ENCODE data around the gene FGG. TPM values are rescaled to one million over a fixed set of nuclear protein-coding genes. Genes with fewer than 3 reads are reported as not detected.
A peak's percentile ranks its signal among the peaks of the same experiment; 100 is the strongest.

The FGG gene
- polyA plus RNA-seq, 6 donors from 2014 or later, result not detected

DNA sequence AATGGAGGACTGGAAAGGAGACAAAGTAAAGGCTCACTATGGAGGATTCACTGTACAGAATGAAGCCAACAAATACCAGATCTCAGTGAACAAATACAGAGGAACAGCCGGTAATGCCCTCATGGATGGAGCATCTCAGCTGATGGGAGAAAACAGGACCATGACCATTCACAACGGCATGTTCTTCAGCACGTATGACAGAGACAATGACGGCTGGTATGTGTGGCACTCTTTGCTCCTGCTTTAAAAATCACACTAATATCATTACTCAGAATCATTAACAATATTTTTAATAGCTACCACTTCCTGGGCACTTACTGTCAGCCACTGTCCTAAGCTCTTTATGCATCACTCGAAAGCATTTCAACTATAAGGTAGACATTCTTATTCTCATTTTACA lies 42.9 kb downstream of the FGG start:
- ATAC-seq (ENCODE audit: low read depth in 2 of 2), result no peak
- no peaks in the 10 kb centered on the region for H3K4me1 Mint-ChIP-seq
- no peaks in the 10 kb centered on the region for H3K36me3 Mint-ChIP-seq
- H3K9me3 Mint-ChIP-seq, result no peaks in the 10 kb centered on the region
- H3K4me3 Mint-ChIP-seq, result no peak overlapping the region
- H3K27ac Mint-ChIP-seq, result no peak overlapping the region
- peaks cover 9 to 25% (median 12%) of the 10 kb centered on the region in 3 donors for H3K27me3 Mint-ChIP-seq
- DNase-seq, result no peak

DNA sequence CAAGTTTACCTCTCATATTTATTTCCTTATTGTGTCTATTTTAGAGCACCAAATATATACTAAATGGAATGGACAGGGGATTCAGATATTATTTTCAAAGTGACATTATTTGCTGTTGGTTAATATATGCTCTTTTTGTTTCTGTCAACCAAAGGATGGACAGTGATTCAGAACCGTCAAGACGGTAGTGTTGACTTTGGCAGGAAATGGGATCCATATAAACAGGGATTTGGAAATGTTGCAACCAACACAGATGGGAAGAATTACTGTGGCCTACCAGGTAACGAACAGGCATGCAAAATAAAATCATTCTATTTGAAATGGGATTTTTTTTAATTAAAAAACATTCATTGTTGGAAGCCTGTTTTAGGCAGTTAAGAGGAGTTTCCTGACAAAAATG lies 43.4 kb downstream of the FGG start:
- Mint-ChIP-seq H3K9me3 (no peaks in the 10 kb centered on the region), H3K36me3 (no peaks in the 10 kb centered on the region), H3K4me3 (no peak overlapping the region), H3K27me3 (peaks cover 8 to 25% (median 9%) of the 10 kb centered on the region in 3 donors), H3K27ac (no peak overlapping the region), H3K4me1 (no peaks in the 10 kb centered on the region)
- DNase-seq (no peak), ATAC-seq (ENCODE audit: low read depth in 2 of 2) (no peak)

DNA sequence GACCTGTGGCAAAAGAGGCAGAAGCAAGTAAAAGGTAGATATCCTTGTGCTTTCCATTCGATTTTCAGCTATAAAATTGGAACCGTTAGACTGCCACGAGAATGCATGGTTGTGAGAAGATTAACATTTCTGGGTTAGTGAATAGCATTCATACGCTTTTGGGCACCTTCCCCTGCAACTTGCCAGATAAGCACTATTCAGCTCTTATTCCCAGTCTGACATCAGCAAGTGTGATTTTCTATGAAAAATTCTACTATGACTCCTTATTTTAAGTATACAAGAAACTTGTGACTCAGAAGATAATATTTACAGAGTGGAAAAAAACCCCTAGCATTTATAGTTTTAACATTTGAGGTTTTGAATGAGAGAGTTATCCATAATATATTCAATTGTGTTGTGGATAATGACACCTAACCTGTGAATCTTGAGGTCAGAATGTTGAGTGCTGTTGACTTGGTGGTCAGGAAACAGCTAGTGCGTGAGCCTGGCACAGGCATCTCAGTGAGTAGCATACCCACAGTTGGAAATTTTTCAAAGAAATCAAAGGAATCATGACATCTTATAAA lies 45.7 kb downstream of the FGG start:
- no peaks in the 10 kb centered on the region for H3K36me3 Mint-ChIP-seq
- no peak overlapping the region for H3K4me3 Mint-ChIP-seq
- DNase-seq (no peak), ATAC-seq (ENCODE audit: low read depth in 2 of 2) (no peak)
- H3K27ac Mint-ChIP-seq, result no peak overlapping the region
- H3K4me1 Mint-ChIP-seq, result no peaks in the 10 kb centered on the region
- no peaks in the 10 kb centered on the region for H3K9me3 Mint-ChIP-seq
- peaks cover 8 to 21% (median 8%) of the 10 kb centered on the region in 3 donors for H3K27me3 Mint-ChIP-seq

DNA sequence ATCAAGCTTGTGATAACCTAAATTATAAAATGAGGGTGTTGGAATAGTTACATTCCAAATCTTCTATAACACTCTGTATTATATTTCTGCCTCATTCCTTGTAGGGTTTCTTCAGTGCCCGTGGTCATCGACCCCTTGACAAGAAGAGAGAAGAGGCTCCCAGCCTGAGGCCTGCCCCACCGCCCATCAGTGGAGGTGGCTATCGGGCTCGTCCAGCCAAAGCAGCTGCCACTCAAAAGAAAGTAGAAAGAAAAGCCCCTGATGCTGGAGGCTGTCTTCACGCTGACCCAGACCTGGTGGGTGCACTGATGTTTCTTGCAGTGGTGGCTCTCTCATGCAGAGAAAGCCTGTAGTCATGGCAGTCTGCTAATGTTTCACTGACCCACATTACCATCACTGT lies 46.8 kb downstream of the FGG start:
- H3K4me1 Mint-ChIP-seq, result no peaks in the 10 kb centered on the region
- no peak overlapping the region for H3K27ac Mint-ChIP-seq
- no peak overlapping the region for H3K4me3 Mint-ChIP-seq
- H3K9me3 Mint-ChIP-seq, result no peaks in the 10 kb centered on the region
- H3K36me3 Mint-ChIP-seq, result no peaks in the 10 kb centered on the region
- H3K27me3 Mint-ChIP-seq, result peaks cover 7 to 15% (median 8%) of the 10 kb centered on the region in 3 donors
- ATAC-seq (ENCODE audit: low read depth in 2 of 2), result no peak
- DNase-seq, result no peak

DNA sequence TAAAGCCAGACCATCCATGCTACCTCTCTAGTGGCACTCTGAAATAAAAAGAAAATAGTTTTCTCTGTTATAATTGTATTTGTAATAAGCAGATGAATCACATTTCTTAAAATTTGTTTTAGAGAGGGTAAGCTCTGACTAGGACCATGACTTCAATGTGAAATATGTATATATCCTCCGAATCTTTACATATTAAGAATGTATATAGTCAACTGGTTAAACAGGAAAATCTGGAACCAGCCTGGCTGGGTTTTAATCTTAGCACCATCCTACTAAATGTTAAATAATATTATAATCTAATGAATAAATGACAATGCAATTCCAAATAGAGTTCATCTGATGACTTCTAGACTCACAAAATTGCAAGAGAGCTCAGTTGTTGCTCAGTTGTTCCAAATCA lies 48.1 kb downstream of the FGG start:
- no peaks in the 10 kb centered on the region for H3K4me1 Mint-ChIP-seq
- H3K27ac Mint-ChIP-seq, result no peak overlapping the region
- no peak overlapping the region for H3K4me3 Mint-ChIP-seq

DNA sequence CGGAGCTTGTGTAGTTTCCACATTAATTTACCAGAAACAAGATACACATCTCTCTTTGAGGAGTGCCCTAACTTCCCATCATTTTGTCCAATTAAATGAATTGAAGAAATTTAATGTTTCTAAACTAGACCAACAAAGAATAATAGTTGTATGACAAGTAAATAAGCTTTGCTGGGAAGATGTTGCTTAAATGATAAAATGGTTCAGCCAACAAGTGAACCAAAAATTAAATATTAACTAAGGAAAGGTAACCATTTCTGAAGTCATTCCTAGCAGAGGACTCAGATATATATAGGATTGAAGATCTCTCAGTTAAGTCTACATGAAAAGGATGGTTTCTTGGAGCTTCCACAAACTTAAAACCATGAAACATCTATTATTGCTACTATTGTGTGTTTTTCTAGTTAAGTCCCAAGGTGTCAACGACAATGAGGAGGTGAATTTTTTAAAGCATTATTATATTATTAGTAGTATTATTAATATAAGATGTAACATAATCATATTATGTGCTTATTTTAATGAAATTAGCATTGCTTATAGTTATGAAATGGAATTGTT lies 49.7 kb downstream of the FGG start, which contains the start of gene FGB:
Gene FGB (plus strand): TSS at position 315 of the 558 bp plus-strand sequence. CDS start 8 bp downstream, at position 323.
- ATAC-seq (ENCODE audit: low read depth in 2 of 2), result no peak
- Mint-ChIP-seq H3K27ac (no peak within 1 kb of the TSS), H3K36me3 (no peaks in the 10 kb centered on the region), H3K4me1 (no peaks in the 10 kb centered on the region), H3K9me3 (no peaks in the 10 kb centered on the region), H3K27me3 (peaks cover 0 to 15% (median 10%) of the 10 kb centered on the region in 3 donors), H3K4me3 (no peak within 1 kb of the TSS)
- DNase-seq, result no peak

More for the DNA sequence above, 48.1 kb downstream of the FGG start:
- Mint-ChIP-seq H3K9me3 (no peaks in the 10 kb centered on the region), H3K36me3 (no peaks in the 10 kb centered on the region), H3K27me3 (peaks cover 0 to 10% (median 7%) of the 10 kb centered on the region in 3 donors)
- DNase-seq (no peak), ATAC-seq (ENCODE audit: low read depth in 2 of 2) (no peak)

DNA sequence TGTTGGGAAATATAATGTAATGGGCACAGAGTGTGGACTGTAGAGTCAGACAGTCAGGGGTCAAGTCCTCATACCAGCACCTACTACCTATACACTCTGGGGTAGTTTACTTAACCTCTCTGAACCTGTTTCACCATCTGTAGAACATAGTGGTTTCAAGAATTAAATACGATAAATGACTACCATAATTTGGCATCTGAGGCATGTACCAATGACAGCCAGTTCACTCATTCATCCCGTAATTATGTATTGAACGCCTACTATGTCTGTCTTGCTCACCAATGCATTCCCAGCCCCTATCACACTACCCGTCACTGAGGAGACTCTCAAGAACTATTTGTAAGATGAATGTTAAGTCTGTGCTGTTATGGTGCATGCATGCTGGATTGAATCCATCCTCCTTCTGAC lies 51.6 kb downstream of the FGG start:
- ATAC-seq (ENCODE audit: low read depth in 2 of 2) (no peak), DNase-seq (no peak)
- Mint-ChIP-seq H3K9me3 (peaks cover 0 to 9% (median 0%) of the 10 kb centered on the region in 7 donors), H3K36me3 (no peaks in the 10 kb centered on the region), H3K27me3 (peaks cover 8 to 18% (median 16%) of the 10 kb centered on the region in 3 donors), H3K4me3 (no peak overlapping the region), H3K27ac (no peak overlapping the region), H3K4me1 (no peaks in the 10 kb centered on the region)

DNA sequence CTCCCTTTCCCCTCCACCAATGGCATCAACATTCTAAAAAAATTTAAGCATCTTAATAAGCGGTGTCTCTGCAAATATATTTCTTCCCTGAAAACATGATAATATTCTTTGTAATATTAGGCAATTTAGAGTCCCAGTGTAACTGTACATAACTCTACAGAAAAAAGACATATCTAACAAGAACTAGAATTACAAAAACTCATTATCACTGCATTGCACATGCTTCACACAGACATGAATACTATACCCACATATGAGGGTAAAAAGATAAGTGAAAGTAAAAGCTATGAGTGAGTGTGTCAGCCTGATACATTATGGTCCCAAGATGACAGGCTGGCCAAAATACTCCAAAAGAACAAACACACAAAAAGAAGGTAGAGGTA lies 52.0 kb downstream of the FGG start:
- H3K27me3 Mint-ChIP-seq, result peaks cover 8 to 22% (median 16%) of the 10 kb centered on the region in 3 donors
- DNase-seq (no peak), ATAC-seq (ENCODE audit: low read depth in 2 of 2) (no peak)
- H3K9me3 Mint-ChIP-seq, result peaks cover 0 to 9% (median 0%) of the 10 kb centered on the region in 7 donors
- no peaks in the 10 kb centered on the region for H3K4me1 Mint-ChIP-seq
- no peak overlapping the region for H3K27ac Mint-ChIP-seq
- H3K4me3 Mint-ChIP-seq, result no peak overlapping the region
- no peaks in the 10 kb centered on the region for H3K36me3 Mint-ChIP-seq

DNA sequence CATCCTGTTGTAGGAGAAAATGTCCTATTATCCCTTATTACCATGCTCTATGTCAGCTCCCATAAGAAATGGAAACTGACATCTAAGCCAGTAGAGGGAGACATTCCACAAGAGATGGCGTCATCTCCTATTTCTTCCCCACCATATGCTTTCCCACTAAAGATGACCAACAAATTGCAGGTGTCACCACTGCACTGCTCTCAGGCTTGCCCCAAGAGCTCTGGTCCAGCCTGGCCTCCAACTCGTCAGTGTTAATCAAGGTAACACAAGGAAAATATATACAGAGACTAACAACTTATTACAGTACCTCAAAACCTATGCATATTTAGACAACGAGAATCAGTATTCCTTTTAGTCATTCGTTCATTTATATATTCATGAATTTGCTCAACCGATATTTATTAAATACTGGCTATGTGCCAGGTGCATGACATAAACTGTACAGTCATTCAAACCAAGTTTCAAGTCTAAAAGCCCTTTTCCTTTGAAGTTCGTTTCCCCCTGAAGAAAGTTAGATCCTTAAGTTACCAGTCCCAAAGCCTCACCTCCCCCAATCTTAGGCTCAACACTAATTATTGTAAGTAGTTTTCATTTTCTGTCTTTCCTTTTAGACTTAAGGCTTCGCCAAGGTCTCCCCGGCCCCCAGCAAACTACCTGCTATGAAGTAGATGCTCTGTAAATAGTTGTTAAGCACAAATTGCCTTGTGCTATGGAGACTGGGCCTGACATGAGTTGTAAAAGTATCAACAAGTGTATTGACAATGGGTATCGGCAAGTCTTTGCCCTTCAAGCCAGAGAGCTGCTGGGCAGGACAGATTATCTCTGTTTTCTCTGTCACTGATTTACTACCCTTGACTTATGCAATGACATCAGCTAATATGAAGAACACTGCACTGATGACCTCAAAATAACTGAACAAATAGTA lies 52.7 kb downstream of the FGG start:
- peaks cover 0 to 9% (median 0%) of the 10 kb centered on the region in 7 donors for H3K9me3 Mint-ChIP-seq
- no peaks in the 10 kb centered on the region for H3K4me1 Mint-ChIP-seq
- ATAC-seq (ENCODE audit: low read depth in 2 of 2) (no peak), DNase-seq (peak; percentile 13)
- H3K36me3 Mint-ChIP-seq, result no peaks in the 10 kb centered on the region
- H3K27ac Mint-ChIP-seq, result peak overlapping the region in 1 of 6 donors; percentile 62
- H3K27me3 Mint-ChIP-seq, result peaks cover 8 to 24% (median 16%) of the 10 kb centered on the region in 3 donors
- no peak overlapping the region for H3K4me3 Mint-ChIP-seq

DNA sequence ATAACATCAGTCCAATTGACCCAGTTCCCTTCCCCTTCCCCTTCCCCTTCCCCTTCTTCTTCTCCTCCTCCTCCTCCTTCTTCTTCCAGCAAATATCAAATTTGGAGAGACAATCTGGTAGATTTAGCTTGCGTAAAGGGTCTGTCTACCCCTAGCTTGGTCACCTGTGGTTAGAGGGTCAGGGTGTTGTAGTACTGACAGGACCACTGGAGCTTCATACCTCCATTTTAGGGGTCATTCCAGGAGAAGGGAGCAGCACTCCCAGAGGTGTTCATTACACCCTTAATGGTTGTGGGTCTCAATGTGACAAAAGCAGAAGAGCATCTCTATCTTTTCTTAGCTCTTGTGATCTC lies 53.3 kb downstream of the FGG start:
- Mint-ChIP-seq H3K9me3 (peaks cover 0 to 9% (median 0%) of the 10 kb centered on the region in 7 donors), H3K4me1 (no peaks in the 10 kb centered on the region), H3K27me3 (peaks cover 8 to 24% (median 16%) of the 10 kb centered on the region in 3 donors), H3K36me3 (no peaks in the 10 kb centered on the region), H3K27ac (no peak overlapping the region), H3K4me3 (no peak overlapping the region)
- DNase-seq, result no peak
- ATAC-seq (ENCODE audit: low read depth in 2 of 2), result no peak

Other genes with a start within 250 kb of the FGG start
- under 1 TPM in 5 of 6 donors, not detected in 1; 0.08 to 0.44 (median 0.26) TPM for gene DCHS2, start 120.9 kb downstream of the FGG start, polyA plus RNA-seq (ENCODE audit: low read depth in 6 of 6)
- 100 to 1,000 TPM in 1 of 6 donors, 10 to 100 TPM in 5; 80.1 to 122 (median 96.0) TPM for gene PLRG1, start 62.3 kb downstream of the FGG start, polyA plus RNA-seq (ENCODE audit: low read depth in 6 of 6)
- gene FGB, start 49.6 kb downstream of the FGG start, polyA plus RNA-seq (ENCODE audit: low read depth in 6 of 6), result not detected
- not detected for gene FGA, start 21.9 kb downstream of the FGG start, polyA plus RNA-seq (ENCODE audit: low read depth in 6 of 6)
- not detected for gene LRAT, start 131.3 kb upstream of the FGG start, polyA plus RNA-seq (ENCODE audit: low read depth in 6 of 6)
- gene RBM46, start 168.6 kb upstream of the FGG start, polyA plus RNA-seq (ENCODE audit: low read depth in 6 of 6), result not detected